ENCODE data around the gene STRN. TPM values are rescaled to one million over a fixed set of nuclear protein-coding genes. Genes with fewer than 3 reads are reported as not detected.
"Not testable (repeated sequence)": the region's sequence is repeated elsewhere in the genome, so short reads cannot be mapped to it uniquely, and the experiment has no call there.

Gene STRN
- total RNA-seq, 1 donor from 2014 or later = 25.7 TPM

DNA sequence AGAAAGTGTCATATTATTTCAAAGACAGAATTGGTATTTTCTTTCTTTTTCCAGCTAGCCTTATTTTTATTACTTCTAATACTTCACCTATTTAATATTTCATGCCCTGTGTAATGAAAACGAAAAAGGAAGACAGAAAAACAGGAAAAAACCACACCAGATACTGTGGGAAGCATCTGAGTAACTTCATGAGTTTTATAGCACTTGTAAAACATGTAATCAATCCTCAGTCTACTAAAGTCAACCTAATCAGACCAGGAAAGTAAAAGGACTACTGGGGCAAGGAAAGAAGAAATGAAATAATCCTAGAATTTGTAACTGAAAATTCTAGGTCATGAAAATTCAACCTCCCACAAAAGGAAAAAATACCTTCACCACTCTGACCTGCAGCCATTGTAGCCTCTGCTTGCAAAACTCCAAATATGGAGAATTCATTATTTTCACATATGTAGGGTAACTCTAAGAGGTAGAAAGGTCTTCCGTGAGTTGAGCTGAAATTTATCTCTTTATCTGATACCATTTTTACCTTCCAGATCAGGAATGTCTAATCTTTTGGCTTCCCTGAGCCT, 34.7 kb upstream of the STRN start:
- Mint-ChIP-seq H3K36me3 (peaks cover 44% of the 10 kb centered on the region), H3K27ac (peak overlapping the region; percentile 84), H3K27me3 (ENCODE audit: low read depth) (no peaks in the 10 kb centered on the region), H3K9me3 (peaks cover 8% of the 10 kb centered on the region), H3K4me1 (peaks cover 8% of the 10 kb centered on the region), H3K4me3 (no peak overlapping the region)
- DNase-seq (ENCODE audit: low spot score in 2 of 2, unreplicated experiment in 2 of 2) = no peak
- no peak for TF ChIP-seq CTCF (IDR thresholded peaks at IDR 0.05; ENCODE audit: unreplicated experiment)

DNA sequence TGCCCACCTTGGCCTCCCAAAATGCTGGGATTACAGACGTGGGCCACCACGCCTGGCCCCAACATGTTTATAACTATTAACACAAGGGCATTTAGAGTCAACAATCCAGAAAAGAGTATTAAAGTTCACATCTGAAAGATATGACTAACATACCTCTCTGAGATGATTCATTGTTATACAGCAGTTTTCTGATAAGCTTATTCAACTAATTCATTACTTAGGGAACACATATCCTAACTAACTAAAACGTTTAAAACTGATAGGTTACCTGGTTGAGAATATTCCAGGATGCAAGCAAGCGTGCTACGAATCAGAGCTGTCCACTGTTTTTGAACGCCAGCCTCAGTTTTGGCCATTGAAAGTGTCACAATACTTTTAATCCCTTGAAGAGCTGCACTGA, 34.0 kb upstream of the STRN start:
- H3K36me3 Mint-ChIP-seq = peaks cover 44% of the 10 kb centered on the region
- no peak overlapping the region for H3K4me3 Mint-ChIP-seq
- no peak for DNase-seq (ENCODE audit: low spot score in 2 of 2, unreplicated experiment in 2 of 2)
- H3K27ac Mint-ChIP-seq = no peak overlapping the region
- peaks cover 8% of the 10 kb centered on the region for H3K9me3 Mint-ChIP-seq
- peaks cover 8% of the 10 kb centered on the region for H3K4me1 Mint-ChIP-seq
- no peaks in the 10 kb centered on the region for H3K27me3 Mint-ChIP-seq (ENCODE audit: low read depth)
- TF ChIP-seq CTCF (IDR thresholded peaks at IDR 0.05; ENCODE audit: unreplicated experiment) = no peak

DNA sequence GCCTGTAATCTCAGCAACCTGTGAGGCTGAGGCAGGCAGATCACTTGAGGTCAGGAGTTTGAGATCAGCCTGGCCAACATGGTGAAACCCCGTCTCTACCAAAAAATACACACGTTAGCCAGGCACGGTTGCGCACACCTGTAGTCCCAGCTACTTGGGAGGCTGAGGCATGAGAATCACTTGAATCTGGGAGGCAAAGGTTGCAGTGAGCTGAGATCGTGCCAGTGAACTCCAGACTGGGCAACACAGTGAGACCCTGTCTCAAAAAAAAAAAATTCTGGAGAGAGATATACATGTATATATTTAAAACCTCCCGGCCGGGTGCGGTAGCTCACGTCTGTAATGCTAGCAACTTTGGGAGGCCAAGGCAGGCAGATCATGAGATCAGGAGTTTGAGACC, 33.1 kb upstream of the STRN start:
- H3K27me3 Mint-ChIP-seq (ENCODE audit: low read depth); H3K9me3 Mint-ChIP-seq; H3K4me1 Mint-ChIP-seq; H3K27ac Mint-ChIP-seq; H3K4me3 Mint-ChIP-seq; DNase-seq (ENCODE audit: low spot score in 2 of 2, unreplicated experiment in 2 of 2): not testable (repeated sequence)
- peaks cover 36% of the 10 kb centered on the region for H3K36me3 Mint-ChIP-seq

GRCh38 chr2:36993841-36994620, 27.7 kb upstream of the STRN start:
- no peak for TF ChIP-seq CTCF (IDR thresholded peaks at IDR 0.05; ENCODE audit: unreplicated experiment)
- peaks cover 32% of the 10 kb centered on the region for H3K36me3 Mint-ChIP-seq
- H3K9me3 Mint-ChIP-seq = peaks cover 8% of the 10 kb centered on the region
- H3K4me3 Mint-ChIP-seq = no peak overlapping the region
- H3K4me1 Mint-ChIP-seq = no peaks in the 10 kb centered on the region
- no peaks in the 10 kb centered on the region for H3K27me3 Mint-ChIP-seq (ENCODE audit: low read depth)
- no peak for DNase-seq (ENCODE audit: low spot score in 2 of 2, unreplicated experiment in 2 of 2)
- H3K27ac Mint-ChIP-seq = no peak overlapping the region

DNA sequence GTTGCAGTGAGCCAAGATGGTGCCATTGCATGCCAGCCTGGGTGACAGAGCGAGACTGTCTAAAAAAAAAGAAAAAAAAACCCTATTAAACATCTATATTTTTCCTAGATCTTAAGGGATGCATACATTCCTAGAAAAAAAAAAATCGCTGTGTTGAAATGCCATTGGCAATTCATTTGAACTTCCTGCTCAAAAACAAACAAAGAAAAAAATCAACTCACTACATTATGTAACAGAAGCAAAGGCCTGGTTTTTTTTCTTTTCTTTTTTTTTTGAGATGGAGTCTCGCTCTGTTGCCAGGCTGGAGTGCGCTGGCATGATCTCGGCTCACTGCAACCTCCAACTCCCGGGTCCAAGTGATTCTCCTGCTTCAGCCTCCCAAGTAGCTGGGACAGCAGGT, 21.7 kb upstream of the STRN start:
- H3K9me3 Mint-ChIP-seq = no peaks in the 10 kb centered on the region
- H3K4me3 Mint-ChIP-seq = no peak overlapping the region
- no peaks in the 10 kb centered on the region for H3K27me3 Mint-ChIP-seq (ENCODE audit: low read depth)
- peaks cover 14% of the 10 kb centered on the region for H3K36me3 Mint-ChIP-seq
- no peak for DNase-seq (ENCODE audit: low spot score in 2 of 2, unreplicated experiment in 2 of 2)
- H3K4me1 Mint-ChIP-seq = no peaks in the 10 kb centered on the region
- TF ChIP-seq CTCF (IDR thresholded peaks at IDR 0.05; ENCODE audit: unreplicated experiment) = no peak
- no peak overlapping the region for H3K27ac Mint-ChIP-seq

GRCh38 chr2:36982467-36982866, 16.1 kb upstream of the STRN start:
- no peaks in the 10 kb centered on the region for H3K27me3 Mint-ChIP-seq (ENCODE audit: low read depth)
- TF ChIP-seq CTCF (IDR thresholded peaks at IDR 0.05; ENCODE audit: unreplicated experiment) = no peak
- H3K36me3 Mint-ChIP-seq = peaks cover 16% of the 10 kb centered on the region
- peak overlapping the region; percentile 34 for H3K27ac Mint-ChIP-seq
- no peak overlapping the region for H3K4me3 Mint-ChIP-seq
- H3K9me3 Mint-ChIP-seq = peaks cover 7% of the 10 kb centered on the region
- no peaks in the 10 kb centered on the region for H3K4me1 Mint-ChIP-seq
- no peak for DNase-seq (ENCODE audit: low spot score in 2 of 2, unreplicated experiment in 2 of 2)
